HCT116 (cell line): Measurements from ENCODE around the gene TRDN. TPM values are rescaled to one million over a fixed set of nuclear protein-coding genes. Genes with fewer than 3 reads are reported as not detected.

Source experiments
- ATAC-seq: fragments of 200-7000 bp; cut with Tn5 transposase; 2 replicates; pipeline ENCODE4 v1.9.1; 2020; ENCODE audit warnings: mild to moderate bottlenecking, moderate library complexity
- BruUV-seq: library from RNA; stranded (reverse); fragments of 400-500 nt; replicated peaks from 2 replicates; lab custom pipeline; 2021; lab: Mats Ljungman, UMichigan
- CTCF ChIA-PET: fragments of 300-600 bp; sonication (Branson Sonifier 250); formaldehyde crosslinking; loops from one replicate; lab custom pipeline; 2021; ENCODE audit warnings: antibody characterized with exemption; lab: Charles Lee
- POLR2A ChIA-PET: fragments of 300-600, 350-600 bp; sonication (Branson Sonifier 250); formaldehyde crosslinking; loops from one replicate; lab custom pipeline; 2021; ENCODE audit warnings: antibody characterized with exemption; lab: Charles Lee
- RAD21 ChIA-PET, 2 experiments: fragments of 300-600 bp; sonication (Branson Sonifier 250); formaldehyde crosslinking; loops; one replicate each; lab custom pipeline; 2023; ENCODE audit warnings: low total read pairs in 2 of 2; ENCODE audit not compliant: uncharacterized antibody in 2 of 2, unreplicated experiment in 2 of 2, low non-redundant PET in 1 of 2; lab: Charles Lee
- DNase-seq: peaks from one replicate; pipeline ENCODE4 v3.0.0-alpha.2; 2010; ENCODE audit warnings: low read depth, low spot score
- H2AFZ ChIP-seq: fragments of 200-600 bp; shearing (Covaris generic), sonication (generic); 2 replicates; pipeline ENCODE4 v1.6.1; 2017; ENCODE audit warnings: low read depth, mixed run types, mixed read lengths, antibody characterized with exemption, low read length; ENCODE audit not compliant: poor library complexity, severe bottlenecking
- H3K27ac ChIP-seq: 2 replicates; pipeline ENCODE4 v1.5.1; 2012; ENCODE audit warnings: low read depth, low read length
- H3K27me3 ChIP-seq: fragments of 200-600 bp; sonication (generic); 2 replicates; pipeline ENCODE4 v1.6.1; 2016; ENCODE audit warnings: mixed run types, low read length, mixed read lengths; ENCODE audit not compliant: insufficient read depth
- H3K36me3 ChIP-seq, 2 experiments: fragments of 200-500 bp in 1 of 2; fragments of 200-600 bp in 1 of 2; sonication (Bioruptor generic) in 1 of 2; sonication (generic) in 1 of 2; 2 replicates each; pipeline versions ENCODE4 v1.5.1 to v1.6.1; 2014 to 2016; ENCODE audit warnings: low read length in 2 of 2, inconsistent platforms in 1 of 2, mixed read lengths in 1 of 2, mixed run types in 1 of 2; ENCODE audit not compliant: insufficient read depth in 2 of 2, control insufficient read depth in 1 of 2
- H3K4me1 ChIP-seq, 2 experiments: fragments of 200-600 bp in 1 of 2; sonication (generic) in 1 of 2; 2 replicates each; pipeline versions ENCODE4 v1.5.1 to v1.6.1; 2012 to 2017; ENCODE audit warnings: low read length in 2 of 2, inconsistent platforms in 1 of 2, mild to moderate bottlenecking in 1 of 2, mixed read lengths in 1 of 2, mixed run types in 1 of 2, moderate library complexity in 1 of 2; ENCODE audit not compliant: insufficient read depth in 2 of 2, control insufficient read depth in 1 of 2
- H3K4me2 ChIP-seq: fragments of 200-600 bp; sonication (generic); 2 replicates; pipeline ENCODE4 v1.6.1; 2017; ENCODE audit warnings: mixed run types, low read length, mixed read lengths
- H3K4me3 ChIP-seq, 2 experiments: fragments of 200-600 bp in 1 of 2; sonication (generic) in 1 of 2; replicated peaks in 1 of 2; 2 replicates each; pipeline ENCODE4 v1.5.1; 2011 to 2016; ENCODE audit warnings: low read length in 2 of 2, control low read depth in 1 of 2, low read depth in 1 of 2, mild to moderate bottlenecking in 1 of 2, mixed read lengths in 1 of 2, mixed run types in 1 of 2
- H3K79me2 ChIP-seq: fragments of 200-600 bp; sonication (generic); 2 replicates; pipeline ENCODE4 v1.6.1; 2017; ENCODE audit warnings: mild to moderate bottlenecking, mixed run types, low read length, moderate library complexity, mixed read lengths; ENCODE audit not compliant: insufficient read depth
- H3K9ac ChIP-seq: fragments of 200-600 bp; sonication (generic); 2 replicates; pipeline ENCODE4 v1.6.1; 2016; ENCODE audit warnings: low read length, mixed read lengths
- H3K9me2 ChIP-seq: fragments of 200-600 bp; sonication (generic), shearing (Covaris generic); 2 replicates; pipeline ENCODE4 v1.6.1; 2017; ENCODE audit warnings: mixed run types, mild to moderate bottlenecking, moderate library complexity; ENCODE audit not compliant: insufficient read depth
- H3K9me3 ChIP-seq, 2 experiments: fragments of 200-500 bp in 1 of 2; fragments of 200-600 bp in 1 of 2; sonication (Bioruptor generic) in 1 of 2; sonication (generic) in 1 of 2; 2 replicates each; pipeline ENCODE4 v1.6.1; 2014 to 2017; ENCODE audit warnings: low read length in 2 of 2, mixed read lengths in 2 of 2, inconsistent platforms in 1 of 2, low read depth in 1 of 2, mild to moderate bottlenecking in 1 of 2, mixed run types in 1 of 2, moderate library complexity in 1 of 2; ENCODE audit not compliant: control insufficient read depth in 1 of 2, insufficient read depth in 1 of 2
- H4K20me1 ChIP-seq: fragments of 200-600 bp; sonication (generic), shearing (Covaris generic); 2 replicates; pipeline ENCODE4 v1.6.1; 2017; ENCODE audit warnings: mixed run types, mild to moderate bottlenecking, moderate library complexity; ENCODE audit not compliant: insufficient read depth
- EGR1 ChIP-seq: IDR thresholded peaks from 2 replicates; pipeline ENCODE4 v1.6.1; 2012; ENCODE audit warnings: low read depth
- EZH2 ChIP-seq: fragments of 200-600 bp; sonication (generic); IDR thresholded peaks from 2 replicates; pipeline ENCODE4 v1.6.1; 2017; ENCODE audit warnings: antibody characterized with exemption, mixed run types
- EZH2phosphoT487 ChIP-seq: fragments of 200-600 bp; IDR thresholded peaks from 2 replicates; pipeline ENCODE4 v1.6.1; 2018; ENCODE audit warnings: antibody characterized with exemption, borderline replicate concordance
- JUND ChIP-seq: IDR thresholded peaks from 2 replicates; pipeline ENCODE4 v1.6.1; 2012
- SIN3A ChIP-seq: IDR thresholded peaks from 2 replicates; pipeline ENCODE4 v1.6.1; 2012; ENCODE audit warnings: low read depth
- SRF ChIP-seq: IDR thresholded peaks from 2 replicates; pipeline ENCODE4 v1.6.1; 2012; ENCODE audit warnings: low read depth
- TCF7L2 ChIP-seq: IDR thresholded peaks from 2 replicates; pipeline ENCODE4 v1.7.0; 2011; ENCODE audit warnings: borderline replicate concordance, inconsistent platforms; ENCODE audit not compliant: insufficient read depth, insufficient read length; ENCODE audit errors: extremely low read depth
- ZNF274 ChIP-seq: fragments of 200-500 bp; sonication (Bioruptor generic); IDR thresholded peaks from 2 replicates; pipeline ENCODE4 v1.6.1; 2014; ENCODE audit warnings: mild to moderate bottlenecking, low read depth, low read length, inconsistent platforms
- intact Hi-C: fragments of 100-400 bp; cut with micrococcal nuclease; formaldehyde crosslinking; loops from 2 replicates; pipeline ENCODE4 v1.10.0; 2022
- total RNA-seq: library from RNA; stranded (reverse); gene quantifications from one replicate; pipeline ENCODE4 v1.2.1, GENCODE V29; 2021; ENCODE audit not compliant: unreplicated experiment
- TF ChIP-seq, protein P1 (sequence below), 3 experiments: fragments of 200-600 bp in 1 of 3; sonication (generic) in 1 of 3; IDR thresholded peaks in 2 of 3; conservative IDR thresholded peaks in 1 of 3; 2 replicates each; pipeline ENCODE4 v1.5.1; 2012 to 2017; ENCODE audit warnings: low read depth in 2 of 3, low read length in 2 of 3, antibody characterized with exemption in 1 of 3, borderline replicate concordance in 1 of 3, control low read depth in 1 of 3, mild to moderate bottlenecking in 1 of 3, mixed read lengths in 1 of 3, mixed run types in 1 of 3, moderate library complexity in 1 of 3; ENCODE audit not compliant: insufficient read depth in 1 of 3
- TF ChIP-seq, protein P2 (sequence below): IDR thresholded peaks from 2 replicates; pipeline ENCODE4 v1.6.1; 2012
- TF ChIP-seq, protein P3 (sequence below): IDR thresholded peaks from 2 replicates; pipeline ENCODE4 v1.6.1; 2011; ENCODE audit warnings: mild to moderate bottlenecking, low read length, moderate library complexity; ENCODE audit not compliant: insufficient replicate concordance; ENCODE audit errors: extremely low read depth

TRDN gene
- total RNA-seq, 1 experiment from 2014 or later: not detected

DNA sequence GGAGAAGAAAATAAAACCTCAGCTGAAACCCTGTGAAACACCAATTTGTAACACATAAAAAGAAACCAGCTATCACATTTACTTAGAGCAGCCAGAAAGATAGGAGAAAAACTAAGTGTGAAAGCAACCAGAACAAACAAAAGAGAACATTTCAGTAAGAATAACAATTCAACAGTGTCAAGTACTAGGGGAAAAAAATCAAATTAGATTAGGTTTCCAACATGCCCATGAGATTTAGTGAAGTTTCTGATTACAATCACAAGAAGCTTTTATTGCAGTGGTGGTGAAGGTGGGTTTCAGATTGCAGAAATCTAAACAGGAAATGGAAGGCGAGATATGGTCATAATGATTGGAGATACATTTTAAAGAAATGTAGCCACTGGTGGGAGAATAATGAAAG, 22.1 kb upstream of the TRDN start:
- Histone ChIP-seq H3K9me2 (no peaks in the 10 kb centered on the region), H3K9me3 (no peaks in the 10 kb centered on the region), H3K4me3 (no peak overlapping the region), H3K4me2 (no peak overlapping the region), H3K36me3 (no peaks in the 10 kb centered on the region), H3K79me2 (no peaks in the 10 kb centered on the region), H3K27ac (no peak overlapping the region), H3K27me3 (no peaks in the 10 kb centered on the region), H2AFZ (no peak overlapping the region), H3K9ac (no peak overlapping the region), H4K20me1 (no peaks in the 10 kb centered on the region), H3K4me1 (no peaks in the 10 kb centered on the region)
- ChIA-PET CTCF (no interaction called here), RAD21 (no interaction called here), POLR2A (no interaction called here)
- DNase-seq: no peak
- BruUV-seq: no TSS peak
- no peak for ATAC-seq
- TF ChIP-seq EZH2 (no peak), EGR1 (no peak), SRF (no peak), SIN3A (no peak), JUND (no peak), ZNF274 (no peak)
- TF ChIP-seq, protein P1, sequence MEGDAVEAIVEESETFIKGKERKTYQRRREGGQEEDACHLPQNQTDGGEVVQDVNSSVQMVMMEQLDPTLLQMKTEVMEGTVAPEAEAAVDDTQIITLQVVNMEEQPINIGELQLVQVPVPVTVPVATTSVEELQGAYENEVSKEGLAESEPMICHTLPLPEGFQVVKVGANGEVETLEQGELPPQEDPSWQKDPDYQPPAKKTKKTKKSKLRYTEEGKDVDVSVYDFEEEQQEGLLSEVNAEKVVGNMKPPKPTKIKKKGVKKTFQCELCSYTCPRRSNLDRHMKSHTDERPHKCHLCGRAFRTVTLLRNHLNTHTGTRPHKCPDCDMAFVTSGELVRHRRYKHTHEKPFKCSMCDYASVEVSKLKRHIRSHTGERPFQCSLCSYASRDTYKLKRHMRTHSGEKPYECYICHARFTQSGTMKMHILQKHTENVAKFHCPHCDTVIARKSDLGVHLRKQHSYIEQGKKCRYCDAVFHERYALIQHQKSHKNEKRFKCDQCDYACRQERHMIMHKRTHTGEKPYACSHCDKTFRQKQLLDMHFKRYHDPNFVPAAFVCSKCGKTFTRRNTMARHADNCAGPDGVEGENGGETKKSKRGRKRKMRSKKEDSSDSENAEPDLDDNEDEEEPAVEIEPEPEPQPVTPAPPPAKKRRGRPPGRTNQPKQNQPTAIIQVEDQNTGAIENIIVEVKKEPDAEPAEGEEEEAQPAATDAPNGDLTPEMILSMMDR (IDR thresholded peaks at IDR 0.05 in 2 of 3, conservative IDR thresholded peaks at IDR 0.05 in 1 of 3; ENCODE audit: borderline replicate concordance in 1 of 3, insufficient read depth in 1 of 3, low read depth in 2 of 3, low read length in 2 of 3): no peak
- intact Hi-C loops: no loop called here

DNA sequence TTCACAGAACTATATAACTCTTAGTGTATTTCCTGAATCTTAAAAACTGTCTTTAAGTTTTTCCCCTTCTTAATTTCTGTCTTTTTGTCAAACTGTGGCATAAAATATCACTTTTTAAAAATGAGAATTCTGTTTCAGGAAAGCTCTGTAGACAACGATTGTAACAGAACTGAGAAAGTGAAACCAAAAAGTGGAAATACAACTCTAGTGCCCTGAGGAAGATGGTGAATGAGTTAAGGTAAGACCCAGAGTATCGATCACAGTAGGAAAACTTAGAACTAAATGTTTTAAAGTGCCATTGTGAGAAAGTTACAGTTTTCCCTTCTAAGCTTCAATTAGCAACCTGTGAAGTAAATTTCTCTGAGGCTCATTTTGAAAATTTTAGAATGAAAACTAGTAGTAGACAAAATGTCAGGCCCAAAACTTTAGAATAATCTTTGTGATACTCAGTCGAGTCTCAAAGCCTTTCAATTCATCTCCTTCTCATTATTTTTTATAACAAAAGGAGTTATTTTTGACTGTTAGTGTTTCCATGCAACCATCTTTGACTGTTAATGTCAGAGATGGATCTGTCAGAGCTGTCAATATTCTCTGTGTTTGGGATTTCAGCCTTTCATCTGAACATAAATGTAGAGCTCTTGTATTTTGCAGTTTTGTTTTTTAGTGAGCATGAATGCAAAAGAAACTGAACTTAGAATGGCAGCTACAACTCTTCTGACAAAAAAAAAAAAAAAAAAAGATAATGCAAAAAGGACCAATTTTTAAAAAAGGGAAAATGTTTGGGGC, 19.0 kb upstream of the TRDN start:
- H3K4me2 ChIP-seq: no peak overlapping the region
- no peak overlapping the region for H3K4me3 ChIP-seq
- DNase-seq (no peak), ATAC-seq (no peak)
- no peak overlapping the region for H3K27ac ChIP-seq
- ChIA-PET POLR2A (no interaction called here), CTCF (interaction anchor here (0.9 kb wide), 1 partner anchor 60 kb away, joined by 3 read pairs; no protein-coding TSS in a partner anchor), RAD21 (no interaction called here)
- no TSS peak for BruUV-seq
- H3K27me3 ChIP-seq: no peaks in the 10 kb centered on the region
- no peaks in the 10 kb centered on the region for H3K4me1 ChIP-seq
- H3K9me3 ChIP-seq: no peaks in the 10 kb centered on the region
- H4K20me1 ChIP-seq: no peaks in the 10 kb centered on the region
- H3K9ac ChIP-seq: no peak overlapping the region
- H3K36me3 ChIP-seq: no peaks in the 10 kb centered on the region
- intact Hi-C loops: no loop called here
- no peaks in the 10 kb centered on the region for H3K79me2 ChIP-seq
- H3K9me2 ChIP-seq: no peaks in the 10 kb centered on the region
- H2AFZ ChIP-seq: no peak overlapping the region
- TF ChIP-seq, protein P2, sequence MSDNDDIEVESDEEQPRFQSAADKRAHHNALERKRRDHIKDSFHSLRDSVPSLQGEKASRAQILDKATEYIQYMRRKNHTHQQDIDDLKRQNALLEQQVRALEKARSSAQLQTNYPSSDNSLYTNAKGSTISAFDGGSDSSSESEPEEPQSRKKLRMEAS: no peak
- no peak for TF ChIP-seq SRF
- TF ChIP-seq, protein P3, sequence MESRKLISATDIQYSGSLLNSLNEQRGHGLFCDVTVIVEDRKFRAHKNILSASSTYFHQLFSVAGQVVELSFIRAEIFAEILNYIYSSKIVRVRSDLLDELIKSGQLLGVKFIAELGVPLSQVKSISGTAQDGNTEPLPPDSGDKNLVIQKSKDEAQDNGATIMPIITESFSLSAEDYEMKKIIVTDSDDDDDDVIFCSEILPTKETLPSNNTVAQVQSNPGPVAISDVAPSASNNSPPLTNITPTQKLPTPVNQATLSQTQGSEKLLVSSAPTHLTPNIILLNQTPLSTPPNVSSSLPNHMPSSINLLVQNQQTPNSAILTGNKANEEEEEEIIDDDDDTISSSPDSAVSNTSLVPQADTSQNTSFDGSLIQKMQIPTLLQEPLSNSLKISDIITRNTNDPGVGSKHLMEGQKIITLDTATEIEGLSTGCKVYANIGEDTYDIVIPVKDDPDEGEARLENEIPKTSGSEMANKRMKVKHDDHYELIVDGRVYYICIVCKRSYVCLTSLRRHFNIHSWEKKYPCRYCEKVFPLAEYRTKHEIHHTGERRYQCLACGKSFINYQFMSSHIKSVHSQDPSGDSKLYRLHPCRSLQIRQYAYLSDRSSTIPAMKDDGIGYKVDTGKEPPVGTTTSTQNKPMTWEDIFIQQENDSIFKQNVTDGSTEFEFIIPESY: no peak
- TF ChIP-seq SIN3A: no peak
- TF ChIP-seq TCF7L2: no peak
- no peak for TF ChIP-seq ZNF274
- TF ChIP-seq, protein P1 (IDR thresholded peaks at IDR 0.05 in 2 of 3, conservative IDR thresholded peaks at IDR 0.05 in 1 of 3; ENCODE audit: borderline replicate concordance in 1 of 3, insufficient read depth in 1 of 3, low read depth in 2 of 3, low read length in 2 of 3): no peak
- TF ChIP-seq EZH2phosphoT487: no peak
